Endothelial cell of umbilical vein (primary cell): ENCODE measurements around the gene CPEB2. TPM values are rescaled to one million over a fixed set of nuclear protein-coding genes. Genes with fewer than 3 reads are reported as not detected.

Experiments used
- BruUV-seq: library from RNA; stranded (reverse); fragments of 400-500 nt; replicated peaks from 2 replicates; lab custom pipeline; 2021; lab: Mats Ljungman, UMichigan
- CTCF ChIA-PET: fragments of 300-600, 350-600 bp; sonication (Branson Sonifier 250); formaldehyde crosslinking; loops from one replicate; lab custom pipeline; 2021; ENCODE audit warnings: antibody characterized with exemption, inconsistent platforms; lab: Charles Lee
- POLR2A ChIA-PET: fragments of 300-600, 350-600 bp; sonication (Branson Sonifier 250); formaldehyde crosslinking; loops from one replicate; lab custom pipeline; 2021; ENCODE audit warnings: antibody characterized with exemption, inconsistent platforms; lab: Charles Lee
- DNase-seq: peaks from one replicate; pipeline ENCODE4 v3.0.0-alpha.2; 2011; ENCODE audit warnings: low read depth, low spot score
- FAIRE-seq: peaks from 2 replicates; lab custom pipeline; 2011; peaks lifted over from hg19 to GRCh38; lab: Jason Lieb, UNC
- H2AFZ ChIP-seq: 2 replicates; pipeline ENCODE4 v1.6.0; 2012; ENCODE audit warnings: low read depth, low read length, control low read depth, inconsistent platforms
- H3K27ac ChIP-seq: 2 replicates; pipeline ENCODE4 v1.5.1; 2011; ENCODE audit warnings: low read depth, mild to moderate bottlenecking, control low read depth, low read length, moderate library complexity; ENCODE audit not compliant: insufficient read depth
- H3K27me3 ChIP-seq, 2 experiments: 2 replicates each; pipeline versions ENCODE4 v1.6.0 to v1.6.1; 2011; ENCODE audit warnings: low read length in 2 of 2, mixed read lengths in 1 of 2; ENCODE audit not compliant: control insufficient read depth in 2 of 2, insufficient read depth in 2 of 2
- H3K36me3 ChIP-seq, 2 experiments: 2 replicates in 1 of 2; 3 replicates in 1 of 2; pipeline ENCODE4 v1.5.1; 2011; ENCODE audit warnings: low read length in 2 of 2, mild to moderate bottlenecking in 1 of 2, moderate library complexity in 1 of 2; ENCODE audit not compliant: control insufficient read depth in 2 of 2, insufficient read depth in 2 of 2; ENCODE audit errors: extremely low read depth in 1 of 2
- H3K4me1 ChIP-seq: 3 replicates; pipeline ENCODE4 v1.5.1; 2011; ENCODE audit warnings: mild to moderate bottlenecking, low read length; ENCODE audit not compliant: control insufficient read depth, insufficient read depth; ENCODE audit errors: extremely low read depth
- H3K4me2 ChIP-seq: 2 replicates; pipeline ENCODE4 v1.6.1; 2011; ENCODE audit warnings: low read length, control low read depth, mixed read lengths; ENCODE audit not compliant: insufficient read depth
- H3K4me3 ChIP-seq, 3 experiments: fragments of 200-600 bp in 1 of 3; sonication (generic), shearing (Covaris generic) in 1 of 3; replicated peaks in 1 of 3; 2 replicates each; pipeline ENCODE4 v1.5.1; 2011 to 2016; ENCODE audit warnings: control low read depth in 3 of 3, low read length in 3 of 3, mild to moderate bottlenecking in 2 of 3, inconsistent platforms in 1 of 3, low read depth in 1 of 3, moderate library complexity in 1 of 3; ENCODE audit not compliant: insufficient read depth in 1 of 3
- H3K79me2 ChIP-seq: 2 replicates; pipeline ENCODE4 v1.6.0; 2012; ENCODE audit warnings: low read length, inconsistent platforms; ENCODE audit not compliant: control insufficient read depth, insufficient read depth
- H3K9ac ChIP-seq: replicated peaks from 2 replicates; pipeline ENCODE3; 2011; ENCODE audit warnings: low read length, control low read depth; ENCODE audit not compliant: insufficient read depth; ENCODE audit errors: extremely low read depth
- H3K9me1 ChIP-seq: replicated peaks from 3 replicates; pipeline ENCODE4 v1.6.0; 2011; ENCODE audit warnings: mild to moderate bottlenecking, low read length; ENCODE audit not compliant: control insufficient read depth, insufficient read depth; ENCODE audit errors: extremely low read depth
- H3K9me3 ChIP-seq: replicated peaks from 2 replicates; pipeline ENCODE4 v1.5.1; 2012; ENCODE audit warnings: low read length, inconsistent platforms; ENCODE audit not compliant: control insufficient read depth, insufficient read depth
- H4K20me1 ChIP-seq: replicated peaks from 2 replicates; pipeline ENCODE3; 2011; ENCODE audit warnings: mild to moderate bottlenecking, low read length; ENCODE audit not compliant: control insufficient read depth, insufficient read depth; ENCODE audit errors: extremely low read depth
- EZH2 ChIP-seq: IDR thresholded peaks from 2 replicates; pipeline ENCODE4 v1.6.1; 2012; ENCODE audit warnings: borderline replicate concordance, low read depth, mild to moderate bottlenecking, moderate library complexity, low read length, inconsistent platforms; ENCODE audit not compliant: severe bottlenecking
- FOS ChIP-seq: IDR thresholded peaks from 2 replicates; pipeline ENCODE4 v1.6.1; 2011; ENCODE audit warnings: mild to moderate bottlenecking, low read length, moderate library complexity, borderline replicate concordance; ENCODE audit not compliant: insufficient read depth
- GATA2 ChIP-seq: IDR thresholded peaks from 2 replicates; pipeline ENCODE4 v1.7.0; 2011; ENCODE audit warnings: low read depth, mild to moderate bottlenecking, moderate library complexity, mixed read lengths, low read length; ENCODE audit not compliant: insufficient read length, insufficient read depth
- MYC ChIP-seq: IDR thresholded peaks from one replicate; pipeline ENCODE4 v1.6.1; 2011; ENCODE audit warnings: mild to moderate bottlenecking, low read depth, low read length
- POLR2AphosphoS5 ChIP-seq: IDR thresholded peaks from 2 replicates; pipeline ENCODE4 v1.6.1; 2012; ENCODE audit warnings: low read depth, mild to moderate bottlenecking, control low read depth, low read length, moderate library complexity; ENCODE audit not compliant: insufficient read depth
- dilution Hi-C: fragments of 300-500 bp; cut with MboI; formaldehyde crosslinking; loops from one replicate; pipeline ENCODE4 v1.15.0; 2019; ENCODE audit warnings: low sequenced_read_pairs; ENCODE audit not compliant: extremely low pct_ligation_motif_present
- intact Hi-C: fragments of 100-400 bp; cut with micrococcal nuclease; formaldehyde crosslinking; loops from one replicate; pipeline ENCODE4 v1.10.0; 2022
- polyA plus RNA-seq, 4 experiments: library from polyadenylated mRNA; depleted of rRNA in 3 of 4; stranded (reverse) in 3 of 4; unstranded in 1 of 4; fragments of >200 nt; gene quantifications; 2 replicates each; pipeline versions ENCODE4 v1.2.1 to v1.2.3, GENCODE V29; 2011 to 2012; ENCODE audit warnings: missing spikeins in 1 of 4
- total RNA-seq: library from RNA; stranded (reverse); gene quantifications from 2 replicates; pipeline ENCODE4 v1.2.3, GENCODE V29; 2021
- TF ChIP-seq, protein P1 (sequence below): IDR thresholded peaks from 2 replicates; pipeline ENCODE4 v1.6.1; 2011; ENCODE audit not compliant: insufficient read depth, insufficient read length
- TF ChIP-seq, protein P2 (sequence below), 2 donors: IDR thresholded peaks; 1 replicate in 1 of 2; 2 replicates in 1 of 2; pipeline ENCODE4 v1.5.1; 2011; ENCODE audit warnings: low read length in 2 of 2, mild to moderate bottlenecking in 2 of 2, moderate library complexity in 2 of 2, control low read depth in 1 of 2, inconsistent platforms in 1 of 2, low read depth in 1 of 2; ENCODE audit not compliant: insufficient read depth in 1 of 2; ENCODE audit errors: extremely low read depth in 1 of 2

CPEB2 gene
- total and polyA plus RNA-seq, 2 donors (not counting 3 experiments of a cell fraction or from before 2014, with no cell fraction given): 2.8 to 11.7 TPM

DNA sequence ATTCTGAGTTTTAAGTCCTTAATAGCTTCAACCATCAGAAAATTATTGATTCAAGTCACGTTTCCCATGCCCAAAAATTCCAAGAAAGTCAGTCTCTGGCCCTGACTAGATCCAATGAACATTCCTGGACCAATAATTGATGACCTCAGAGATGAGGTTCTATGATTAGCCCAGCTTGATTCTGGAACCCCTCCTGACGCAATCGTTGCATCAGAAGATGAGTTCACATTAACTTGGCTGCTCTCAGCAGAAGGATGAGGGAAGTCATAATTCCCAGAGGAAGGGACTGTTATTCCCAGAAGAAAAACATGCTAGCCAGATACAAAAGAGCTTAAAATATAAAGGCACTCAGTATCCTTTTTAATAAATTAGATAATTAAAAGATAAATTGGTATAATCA lies 34.3 kb upstream of the CPEB2 start:
- Histone ChIP-seq H3K4me2 (no peak overlapping the region), H3K27ac (no peak overlapping the region), H3K9me1 (no peaks in the 10 kb centered on the region), H3K79me2 (no peaks in the 10 kb centered on the region), H3K9me3 (no peaks in the 10 kb centered on the region), H3K4me3 (no peak overlapping the region), H3K4me1 (no peaks in the 10 kb centered on the region), H3K9ac (no peak overlapping the region), H4K20me1 (no peaks in the 10 kb centered on the region), H2AFZ (no peak overlapping the region), H3K36me3 (no peaks in the 10 kb centered on the region), H3K27me3 (no peaks in the 10 kb centered on the region)
- CTCF ChIA-PET: no interaction called here
- intact Hi-C loops (no loop called here), dilution Hi-C loops (no loop called here)
- no TSS peak for BruUV-seq
- POLR2A ChIA-PET: no interaction called here
- no peak for DNase-seq
- FAIRE-seq: no peak
- TF ChIP-seq POLR2AphosphoS5 (no peak), FOS (no peak), EZH2 (no peak), MYC (no peak), GATA2 (no peak)
- TF ChIP-seq, protein P1, sequence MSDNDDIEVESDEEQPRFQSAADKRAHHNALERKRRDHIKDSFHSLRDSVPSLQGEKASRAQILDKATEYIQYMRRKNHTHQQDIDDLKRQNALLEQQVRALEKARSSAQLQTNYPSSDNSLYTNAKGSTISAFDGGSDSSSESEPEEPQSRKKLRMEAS: no peak
- TF ChIP-seq, protein P2, sequence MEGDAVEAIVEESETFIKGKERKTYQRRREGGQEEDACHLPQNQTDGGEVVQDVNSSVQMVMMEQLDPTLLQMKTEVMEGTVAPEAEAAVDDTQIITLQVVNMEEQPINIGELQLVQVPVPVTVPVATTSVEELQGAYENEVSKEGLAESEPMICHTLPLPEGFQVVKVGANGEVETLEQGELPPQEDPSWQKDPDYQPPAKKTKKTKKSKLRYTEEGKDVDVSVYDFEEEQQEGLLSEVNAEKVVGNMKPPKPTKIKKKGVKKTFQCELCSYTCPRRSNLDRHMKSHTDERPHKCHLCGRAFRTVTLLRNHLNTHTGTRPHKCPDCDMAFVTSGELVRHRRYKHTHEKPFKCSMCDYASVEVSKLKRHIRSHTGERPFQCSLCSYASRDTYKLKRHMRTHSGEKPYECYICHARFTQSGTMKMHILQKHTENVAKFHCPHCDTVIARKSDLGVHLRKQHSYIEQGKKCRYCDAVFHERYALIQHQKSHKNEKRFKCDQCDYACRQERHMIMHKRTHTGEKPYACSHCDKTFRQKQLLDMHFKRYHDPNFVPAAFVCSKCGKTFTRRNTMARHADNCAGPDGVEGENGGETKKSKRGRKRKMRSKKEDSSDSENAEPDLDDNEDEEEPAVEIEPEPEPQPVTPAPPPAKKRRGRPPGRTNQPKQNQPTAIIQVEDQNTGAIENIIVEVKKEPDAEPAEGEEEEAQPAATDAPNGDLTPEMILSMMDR (IDR thresholded peaks at IDR 0.05; ENCODE audit: extremely low read depth in 1 of 2, insufficient read depth in 1 of 2, low read depth in 1 of 2, low read length in 2 of 2): no peak
